Lower leg skin (tissue), 3 donors: ENCODE results near the gene ZNHIT2.

ENCODE experiments used
- CTCF ChIP-seq, 3 donors: fragments of 450-650 bp; IDR thresholded peaks; one replicate each; pipeline ENCODE4 v1.5.1; 2016; ENCODE audit warnings: antibody characterized with exemption in 3 of 3, mild to moderate bottlenecking in 3 of 3, moderate library complexity in 2 of 3
- POLR2A ChIP-seq, 2 donors: fragments of 450-650 bp; IDR thresholded peaks; one replicate each; pipeline ENCODE4 v1.6.1; 2016 to 2017; ENCODE audit warnings: antibody characterized with exemption in 2 of 2, mild to moderate bottlenecking in 1 of 2, moderate library complexity in 1 of 2

DNA sequence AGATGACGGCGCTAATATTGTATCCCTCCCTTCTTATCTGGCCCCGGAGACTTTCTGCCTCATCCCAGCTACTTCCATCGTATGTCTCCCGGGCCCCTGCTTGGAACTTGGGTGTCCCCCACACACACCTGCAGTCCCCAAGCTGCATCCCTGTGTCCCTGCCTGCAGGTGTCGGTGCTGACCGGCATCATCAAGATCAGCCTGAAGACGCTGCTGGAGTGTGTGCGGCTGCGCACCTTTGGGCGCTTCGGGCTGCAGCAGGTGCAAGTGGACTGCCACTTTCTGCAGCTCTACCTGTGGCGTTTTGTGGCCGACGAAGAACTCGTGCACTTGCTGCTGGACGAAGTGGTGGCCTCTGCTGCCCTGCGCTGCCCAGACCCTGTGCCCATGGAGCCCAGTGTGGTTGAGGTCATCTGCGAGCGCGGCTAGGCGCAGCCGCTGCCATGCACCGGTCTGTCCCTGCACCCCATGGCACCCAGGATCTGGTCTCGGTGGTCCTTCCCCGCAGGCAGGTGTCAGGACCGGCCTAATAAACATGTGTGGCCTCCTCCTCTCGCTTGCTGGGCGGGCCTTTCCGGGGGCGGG lies 6.2 kb downstream of the ZNHIT2 start:
- TF ChIP-seq CTCF (IDR thresholded peaks at IDR 0.05): no peak
- no peak for TF ChIP-seq POLR2A (IDR thresholded peaks at IDR 0.05)
